ENCODE measurements around the gene CHPT1.

Gene CHPT1

GRCh38 chr12:101686176-101686575, 11.3 kb upstream of the CHPT1 start:
- H3K4me3 ChIP-seq (replicated peaks; ENCODE audit: low read depth, low read length) = no peak overlapping the region
- TF ChIP-seq CTCF (IDR thresholded peaks at IDR 0.05; ENCODE audit: insufficient read depth, low read length, poor library complexity, severe bottlenecking) = no peak

GRCh38 chr12:101690544-101691098, 6.8 kb upstream of the CHPT1 start:
- no peak for DNase-seq (ENCODE audit: extremely low read depth, insufficient read length)
- TF ChIP-seq CTCF (IDR thresholded peaks at IDR 0.05; ENCODE audit: insufficient read depth, low read length, poor library complexity, severe bottlenecking) = no peak
- Histone ChIP-seq H3K36me3 (ENCODE audit: control insufficient read depth, insufficient read depth, low read length) (no peaks in the 10 kb centered on the region), H3K27me3 (replicated peaks; ENCODE audit: control insufficient read depth, insufficient read depth, low read length) (no peaks in the 10 kb centered on the region), H3K4me3 (replicated peaks; ENCODE audit: low read depth, low read length) (no peak overlapping the region)

More at GRCh38 chr12:101686176-101686575, 11.3 kb upstream of the CHPT1 start:
- Histone ChIP-seq H3K36me3 (ENCODE audit: control insufficient read depth, insufficient read depth, low read length) (no peaks in the 10 kb centered on the region), H3K27me3 (replicated peaks; ENCODE audit: control insufficient read depth, insufficient read depth, low read length) (no peaks in the 10 kb centered on the region)
- DNase-seq (ENCODE audit: extremely low read depth, insufficient read length) = no peak

- Histone ChIP-seq H3K27me3 (replicated peaks; ENCODE audit: control insufficient read depth, insufficient read depth, low read length) (no peaks in the 10 kb centered on the region), H3K36me3 (ENCODE audit: control insufficient read depth, insufficient read depth, low read length) (no peaks in the 10 kb centered on the region), H3K4me3 (replicated peaks; ENCODE audit: low read depth, low read length) (no peak overlapping the region)
- no peak for DNase-seq (ENCODE audit: extremely low read depth, insufficient read length)
- TF ChIP-seq CTCF (IDR thresholded peaks at IDR 0.05; ENCODE audit: insufficient read depth, low read length, poor library complexity, severe bottlenecking) = no peak
Measured at GRCh38 chr12:101691503-101692096, 5.8 kb upstream of the CHPT1 start.

GRCh38 chr12:101694297-101694848, 3.1 kb upstream of the CHPT1 start:
- DNase-seq (ENCODE audit: extremely low read depth, insufficient read length) = no peak
- Histone ChIP-seq H3K4me3 (replicated peaks; ENCODE audit: low read depth, low read length) (no peak overlapping the region), H3K27me3 (replicated peaks; ENCODE audit: control insufficient read depth, insufficient read depth, low read length) (no peaks in the 10 kb centered on the region), H3K36me3 (ENCODE audit: control insufficient read depth, insufficient read depth, low read length) (no peaks in the 10 kb centered on the region)
- TF ChIP-seq CTCF (IDR thresholded peaks at IDR 0.05; ENCODE audit: insufficient read depth, low read length, poor library complexity, severe bottlenecking) = no peak

- DNase-seq (ENCODE audit: extremely low read depth, insufficient read length) = no peak
- TF ChIP-seq CTCF (IDR thresholded peaks at IDR 0.05; ENCODE audit: insufficient read depth, low read length, poor library complexity, severe bottlenecking) = no peak
- no peak overlapping the region for H3K4me3 ChIP-seq (replicated peaks; ENCODE audit: low read depth, low read length)
- no peaks in the 10 kb centered on the region for H3K36me3 ChIP-seq (ENCODE audit: control insufficient read depth, insufficient read depth, low read length)
- H3K27me3 ChIP-seq (replicated peaks; ENCODE audit: control insufficient read depth, insufficient read depth, low read length) = no peaks in the 10 kb centered on the region
Measured at GRCh38 chr12:101694986-101695385, 2.5 kb upstream of the CHPT1 start.
